GM12873 (cell line): Measurements from ENCODE around the gene TRPC6.

Source experiments
- TF ChIP-seq, protein P1 (sequence below): IDR thresholded peaks from 2 replicates; pipeline ENCODE4 v1.5.1; 2012; ENCODE audit warnings: low read depth, mild to moderate bottlenecking, moderate library complexity, low read length, control low read depth; ENCODE audit not compliant: insufficient read depth; ENCODE audit errors: missing control alignments

The TRPC6 gene

DNA sequence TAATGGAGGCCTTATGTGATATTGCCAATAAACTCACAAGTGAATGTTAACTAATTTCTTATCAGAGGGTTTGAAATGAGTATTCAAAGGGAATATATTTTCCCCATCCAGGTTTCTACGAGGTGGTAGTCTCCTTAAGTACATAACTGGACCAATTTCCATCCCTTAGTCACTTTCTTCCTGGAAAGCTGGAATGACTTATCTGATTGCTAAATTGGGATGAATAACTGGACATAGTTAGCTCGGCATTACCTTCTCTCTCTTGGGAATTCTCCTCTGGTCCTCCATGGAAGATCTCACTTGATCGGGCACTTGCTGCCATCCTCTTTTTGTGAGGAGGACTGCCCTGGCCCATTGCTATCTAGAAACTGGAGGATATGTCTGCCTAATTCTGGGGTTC lies 109.1 kb downstream of the TRPC6 start:
- TF ChIP-seq, protein P1, sequence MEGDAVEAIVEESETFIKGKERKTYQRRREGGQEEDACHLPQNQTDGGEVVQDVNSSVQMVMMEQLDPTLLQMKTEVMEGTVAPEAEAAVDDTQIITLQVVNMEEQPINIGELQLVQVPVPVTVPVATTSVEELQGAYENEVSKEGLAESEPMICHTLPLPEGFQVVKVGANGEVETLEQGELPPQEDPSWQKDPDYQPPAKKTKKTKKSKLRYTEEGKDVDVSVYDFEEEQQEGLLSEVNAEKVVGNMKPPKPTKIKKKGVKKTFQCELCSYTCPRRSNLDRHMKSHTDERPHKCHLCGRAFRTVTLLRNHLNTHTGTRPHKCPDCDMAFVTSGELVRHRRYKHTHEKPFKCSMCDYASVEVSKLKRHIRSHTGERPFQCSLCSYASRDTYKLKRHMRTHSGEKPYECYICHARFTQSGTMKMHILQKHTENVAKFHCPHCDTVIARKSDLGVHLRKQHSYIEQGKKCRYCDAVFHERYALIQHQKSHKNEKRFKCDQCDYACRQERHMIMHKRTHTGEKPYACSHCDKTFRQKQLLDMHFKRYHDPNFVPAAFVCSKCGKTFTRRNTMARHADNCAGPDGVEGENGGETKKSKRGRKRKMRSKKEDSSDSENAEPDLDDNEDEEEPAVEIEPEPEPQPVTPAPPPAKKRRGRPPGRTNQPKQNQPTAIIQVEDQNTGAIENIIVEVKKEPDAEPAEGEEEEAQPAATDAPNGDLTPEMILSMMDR, result no peak

- TF ChIP-seq, protein P1, result no peak
Observed at GRCh38 chr11:101470881-101471520, 112.8 kb downstream of the TRPC6 start.

DNA sequence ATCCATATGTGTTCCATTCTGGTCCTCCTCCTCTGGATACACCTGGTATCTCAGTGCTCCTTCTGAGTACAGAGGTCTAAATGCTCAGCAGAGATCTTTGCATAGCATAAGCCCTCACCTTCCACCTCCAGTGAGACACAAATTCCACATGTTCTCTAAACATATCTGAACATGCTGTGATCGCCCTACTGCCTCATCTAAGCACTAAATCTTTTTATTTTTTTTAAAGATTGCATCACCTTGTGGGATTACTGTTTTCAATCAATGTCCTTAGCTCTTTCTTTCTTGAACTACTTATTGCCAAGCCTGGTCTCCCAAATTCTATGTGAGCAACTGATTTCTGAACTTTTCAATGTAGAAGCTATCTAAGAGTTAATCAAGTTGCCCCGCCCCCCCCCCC lies 113.4 kb downstream of the TRPC6 start:
- TF ChIP-seq, protein P1, result no peak

- TF ChIP-seq, protein P1, result no peak
Observed at GRCh38 chr11:101466352-101466751, 117.5 kb downstream of the TRPC6 start.

GRCh38 chr11:101459020-101459419 lies 124.8 kb downstream of the TRPC6 start:
- TF ChIP-seq, protein P1, result no peak

DNA sequence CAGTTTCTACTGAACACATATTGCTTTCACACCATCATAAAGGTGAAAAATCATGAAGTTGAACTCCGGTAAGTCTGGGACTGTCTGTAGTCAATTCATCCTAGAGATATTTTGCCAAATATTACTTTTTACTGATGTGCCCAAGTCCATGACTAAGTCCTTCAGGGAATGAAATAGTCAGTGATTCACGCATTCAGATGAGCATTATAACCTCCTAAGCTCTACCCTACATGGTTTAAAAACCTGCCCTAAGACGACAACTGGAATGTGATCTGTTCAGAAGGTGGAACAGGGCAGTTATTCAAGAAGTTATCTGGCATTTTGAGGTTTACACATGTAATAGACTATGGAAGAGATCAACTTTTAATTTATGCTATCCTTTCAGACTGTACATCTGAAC lies 125.6 kb downstream of the TRPC6 start:
- TF ChIP-seq, protein P1, result no peak

GRCh38 chr11:101456812-101457211 lies 127.0 kb downstream of the TRPC6 start:
- TF ChIP-seq, protein P1, result no peak

DNA sequence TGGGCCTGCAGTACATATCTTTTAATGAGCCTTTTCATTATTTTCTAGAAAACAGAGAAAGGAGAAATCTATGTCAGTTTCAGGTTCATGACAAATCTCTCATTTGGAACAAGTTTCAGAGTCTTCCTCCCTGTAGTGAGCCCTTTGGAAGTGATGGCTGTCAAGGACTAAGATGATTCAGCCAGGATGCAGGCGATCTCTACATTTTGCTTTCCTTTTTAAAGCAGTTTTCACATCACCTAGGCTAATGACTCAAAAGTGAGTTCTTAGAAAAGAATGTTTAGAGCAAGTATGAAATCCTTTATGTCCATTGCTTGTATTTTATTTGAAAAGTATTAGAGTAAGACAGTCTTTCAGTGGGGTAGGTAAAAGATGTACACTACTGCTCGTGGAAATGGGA lies 130.1 kb downstream of the TRPC6 start:
- TF ChIP-seq, protein P1, result no peak
